Kidney epithelial cell (primary cell): Measurements from ENCODE around the gene NPTX1. TPM values are rescaled to one million over a fixed set of nuclear protein-coding genes. Genes with fewer than 3 reads are reported as not detected.

Experiments
- DNase-seq: peaks from one replicate; pipeline ENCODE4 v3.0.0-alpha.2; 2010; ENCODE audit warnings: low read depth
- H3K27me3 ChIP-seq: 2 replicates; pipeline ENCODE4 v1.6.0; 2011; ENCODE audit warnings: low read length; ENCODE audit not compliant: control insufficient read depth, insufficient read depth
- H3K36me3 ChIP-seq: 2 replicates; pipeline ENCODE4 v1.5.1; 2011; ENCODE audit warnings: low read length; ENCODE audit not compliant: control insufficient read depth, insufficient read depth
- H3K4me3 ChIP-seq: 2 replicates; pipeline ENCODE4 v1.5.1; 2011; ENCODE audit warnings: low read depth, mild to moderate bottlenecking, control low read depth, low read length
- CTCF ChIP-seq: IDR thresholded peaks from 2 replicates; pipeline ENCODE4 v1.5.1; 2011; ENCODE audit warnings: mild to moderate bottlenecking, moderate library complexity, low read length, control low read depth, inconsistent platforms; ENCODE audit not compliant: insufficient read depth, poor library complexity, severe bottlenecking
- total RNA-seq: library from RNA; depleted of rRNA; stranded (reverse); fragments of >200 nt; gene quantifications from 2 replicates; pipeline ENCODE4 v1.2.3, GENCODE V29; 2015

NPTX1 gene
- total RNA-seq, 1 donor from 2014 or later = not detected

GRCh38 chr17:80459234-80459633 is 17.2 kb downstream of the NPTX1 start:
- peaks cover 22% of the 10 kb centered on the region for H3K27me3 ChIP-seq
- DNase-seq = no peak

DNA sequence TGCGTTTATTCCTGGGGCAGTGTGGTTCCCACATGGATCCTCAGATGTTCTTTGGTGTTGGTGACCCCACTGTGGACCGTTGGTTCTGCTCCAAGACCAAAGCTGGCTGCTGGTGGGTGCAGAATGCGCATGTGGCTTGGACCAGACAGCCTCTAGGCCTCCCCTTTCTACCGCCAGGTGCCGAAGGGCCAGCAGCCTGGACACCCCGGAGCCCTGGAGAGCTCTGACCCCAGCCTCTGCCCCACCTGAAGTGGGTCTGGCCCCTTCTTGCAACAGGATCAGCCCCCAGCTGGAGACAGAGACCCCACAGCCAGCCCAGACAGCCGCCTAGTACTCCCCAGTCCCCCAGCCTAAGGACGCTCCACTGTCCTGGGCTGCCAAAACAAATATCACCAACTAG is 18.4 kb downstream of the NPTX1 start:
- no peak for DNase-seq
- no peak overlapping the region for H3K4me3 ChIP-seq
- no peak for TF ChIP-seq CTCF

More at GRCh38 chr17:80459234-80459633, 17.2 kb downstream of the NPTX1 start:
- H3K36me3 ChIP-seq = no peaks in the 10 kb centered on the region
- no peak for TF ChIP-seq CTCF
- H3K4me3 ChIP-seq = no peak overlapping the region

GRCh38 chr17:80457236-80457856 is 19.1 kb downstream of the NPTX1 start:
- DNase-seq = no peak
- Histone ChIP-seq H3K27me3 (peaks cover 14% of the 10 kb centered on the region), H3K4me3 (no peak overlapping the region), H3K36me3 (no peaks in the 10 kb centered on the region)
- no peak for TF ChIP-seq CTCF

More for the DNA sequence above, 18.4 kb downstream of the NPTX1 start:
- no peaks in the 10 kb centered on the region for H3K36me3 ChIP-seq
- H3K27me3 ChIP-seq = peaks cover 14% of the 10 kb centered on the region

DNA sequence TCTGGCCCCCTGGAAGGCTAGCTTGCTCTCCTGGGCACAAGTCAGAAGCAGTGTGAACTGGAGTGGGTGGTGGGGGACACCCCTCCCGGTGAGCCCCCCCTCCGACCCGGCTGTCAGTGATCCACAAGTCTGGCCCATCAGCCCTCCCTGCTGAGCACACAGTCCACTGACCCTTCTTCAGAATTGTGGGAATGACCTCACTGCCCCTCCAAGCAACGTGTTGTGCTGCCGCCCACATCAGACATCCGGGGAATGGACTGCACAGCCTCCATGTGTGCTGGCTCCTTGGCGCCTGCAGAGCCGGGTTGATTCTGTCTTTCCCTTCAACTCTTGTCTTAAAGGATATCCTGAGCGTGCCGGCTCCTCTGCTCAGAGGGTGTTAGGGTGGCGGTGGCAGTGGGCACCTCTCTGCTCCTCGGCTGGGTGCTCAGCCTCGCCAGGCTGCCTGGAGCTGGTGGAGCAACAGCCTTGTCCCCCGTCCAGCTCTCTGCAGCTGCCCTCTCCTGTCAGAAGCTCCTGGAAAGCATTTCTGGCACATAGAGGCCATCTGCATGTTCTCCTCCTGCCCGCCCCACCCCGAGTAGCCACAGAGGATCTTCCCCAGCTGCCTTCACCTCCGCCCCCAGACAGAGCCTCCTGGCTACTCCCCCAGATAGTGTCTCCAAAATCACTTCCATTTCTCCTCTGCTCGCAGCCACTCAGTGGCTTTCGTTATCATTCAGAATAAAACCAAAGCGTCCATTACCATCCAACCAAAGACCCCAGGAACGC is 19.8 kb downstream of the NPTX1 start:
- TF ChIP-seq CTCF = no peak
- Histone ChIP-seq H3K36me3 (no peaks in the 10 kb centered on the region), H3K4me3 (no peak overlapping the region), H3K27me3 (peaks cover 11% of the 10 kb centered on the region)
- no peak for DNase-seq

- Histone ChIP-seq H3K27me3 (peaks cover 7% of the 10 kb centered on the region), H3K36me3 (no peaks in the 10 kb centered on the region), H3K4me3 (no peak overlapping the region)
- no peak for DNase-seq
- TF ChIP-seq CTCF = no peak
Measured at GRCh38 chr17:80455784-80456183, 20.6 kb downstream of the NPTX1 start.

DNA sequence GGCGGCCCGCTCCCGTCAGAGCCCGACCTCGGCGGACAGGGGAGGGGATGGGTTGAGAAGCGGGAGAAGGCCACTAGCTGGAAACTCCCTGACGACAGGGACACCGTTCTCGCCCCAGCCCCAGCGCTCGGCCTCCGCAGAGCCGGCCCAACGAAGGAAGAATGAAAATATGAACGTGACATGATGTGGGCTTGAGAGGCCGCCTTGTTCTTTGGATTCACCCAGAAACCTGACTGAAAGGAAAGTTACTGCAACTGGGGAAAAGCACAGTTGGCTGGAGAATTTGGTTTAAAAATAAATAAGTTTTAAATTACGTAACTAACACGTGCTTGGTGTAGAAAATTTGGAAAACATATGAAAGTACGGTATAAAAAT is 21.1 kb downstream of the NPTX1 start:
- no peaks in the 10 kb centered on the region for H3K36me3 ChIP-seq
- H3K4me3 ChIP-seq = peak overlapping the region; percentile 77
- H3K27me3 ChIP-seq = peaks cover 10% of the 10 kb centered on the region
- TF ChIP-seq CTCF = no peak
- no peak for DNase-seq
